Parathyroid adenoma (tissue), 2 donors: ENCODE data around the gene DLG2.

ENCODE experiments used
- H2AFZ ChIP-seq: fragments of 300-600 bp; sonication (generic); one replicate; pipeline ENCODE4 v1.7.0; 2017; ENCODE audit warnings: antibody characterized with exemption, mild to moderate bottlenecking
- H3K27ac ChIP-seq: fragments of 300-600 bp; sonication (generic); one replicate; pipeline ENCODE4 v1.7.0; 2017
- H3K27me3 ChIP-seq: fragments of 300-600 bp; sonication (generic); one replicate; pipeline ENCODE4 v1.7.0; 2017; ENCODE audit warnings: low read length; ENCODE audit not compliant: control insufficient read depth, insufficient read depth
- H3K36me3 ChIP-seq: fragments of 300-600 bp; sonication (generic); one replicate; pipeline ENCODE4 v1.7.0; 2017; ENCODE audit warnings: low read length; ENCODE audit not compliant: control insufficient read depth, insufficient read depth
- H3K4me1 ChIP-seq: fragments of 300-600 bp; sonication (generic); one replicate; pipeline ENCODE4 v1.7.0; 2017; ENCODE audit warnings: control low read depth
- H3K4me2 ChIP-seq: fragments of 300-600 bp; sonication (generic); one replicate; pipeline ENCODE4 v1.7.0; 2017; ENCODE audit warnings: low read length
- H3K4me3 ChIP-seq: fragments of 300-600 bp; sonication (generic); one replicate; pipeline ENCODE4 v1.7.0; 2017; ENCODE audit warnings: low read depth, low read length
- H3K79me2 ChIP-seq: fragments of 300-600 bp; sonication (generic); one replicate; pipeline ENCODE4 v1.7.0; 2017; ENCODE audit warnings: control low read depth
- H3K9ac ChIP-seq: fragments of 300-600 bp; sonication (generic); one replicate; pipeline ENCODE4 v1.7.0; 2017; ENCODE audit warnings: mild to moderate bottlenecking
- H3K9me3 ChIP-seq: fragments of 300-600 bp; sonication (generic); one replicate; pipeline ENCODE4 v1.7.0; 2017; ENCODE audit warnings: low read length; ENCODE audit not compliant: control insufficient read depth
- CTCF ChIP-seq: fragments of 300-600 bp; sonication (generic); IDR thresholded peaks from one replicate; pipeline ENCODE4 v1.7.0; 2017; ENCODE audit warnings: antibody characterized with exemption, mild to moderate bottlenecking
- donor health status: primary hyperparathyroidism.

Gene DLG2

GRCh38 chr11:83687787-83688186 lies 1939.4 kb downstream of the DLG2 start:
- Histone ChIP-seq H3K27me3 (no peaks in the 10 kb centered on the region), H3K27ac (no peak overlapping the region), H2AFZ (no peak overlapping the region), H3K79me2 (peaks cover 3% of the 10 kb centered on the region), H3K4me1 (peaks cover 3% of the 10 kb centered on the region), H3K36me3 (no peaks in the 10 kb centered on the region), H3K4me3 (no peak overlapping the region), H3K9ac (no peak overlapping the region), H3K9me3 (no peaks in the 10 kb centered on the region), H3K4me2 (no peak overlapping the region)
- TF ChIP-seq CTCF, result no peak

GRCh38 chr11:83685730-83686129 lies 1941.4 kb downstream of the DLG2 start:
- Histone ChIP-seq H3K4me1 (peaks cover 6% of the 10 kb centered on the region), H3K27ac (no peak overlapping the region), H3K4me3 (no peak overlapping the region), H3K9ac (no peak overlapping the region), H3K9me3 (no peaks in the 10 kb centered on the region), H3K27me3 (no peaks in the 10 kb centered on the region), H3K4me2 (no peak overlapping the region), H3K36me3 (no peaks in the 10 kb centered on the region), H2AFZ (no peak overlapping the region), H3K79me2 (peaks cover 3% of the 10 kb centered on the region)
- TF ChIP-seq CTCF, result no peak

- TF ChIP-seq CTCF, result no peak
- no peaks in the 10 kb centered on the region for H3K36me3 ChIP-seq
Measured at GRCh38 chr11:83684071-83684470, 1943.1 kb downstream of the DLG2 start.

GRCh38 chr11:83682611-83682973 lies 1944.6 kb downstream of the DLG2 start:
- Histone ChIP-seq H3K9ac (no peak overlapping the region), H3K27ac (no peak overlapping the region), H3K4me3 (no peak overlapping the region), H3K36me3 (no peaks in the 10 kb centered on the region), H3K4me1 (peaks cover 6% of the 10 kb centered on the region), H3K27me3 (no peaks in the 10 kb centered on the region), H3K79me2 (peaks cover 3% of the 10 kb centered on the region), H3K4me2 (no peak overlapping the region), H2AFZ (no peak overlapping the region), H3K9me3 (no peaks in the 10 kb centered on the region)
- TF ChIP-seq CTCF, result no peak

More at GRCh38 chr11:83684071-83684470, 1943.1 kb downstream of the DLG2 start:
- no peaks in the 10 kb centered on the region for H3K27me3 ChIP-seq
- no peak overlapping the region for H3K4me3 ChIP-seq
- peaks cover 6% of the 10 kb centered on the region for H3K4me1 ChIP-seq
- H3K79me2 ChIP-seq, result peaks cover 3% of the 10 kb centered on the region
- H3K9me3 ChIP-seq, result no peaks in the 10 kb centered on the region
- no peak overlapping the region for H3K27ac ChIP-seq
- H3K4me2 ChIP-seq, result no peak overlapping the region
- no peak overlapping the region for H3K9ac ChIP-seq
- H2AFZ ChIP-seq, result no peak overlapping the region

GRCh38 chr11:83681906-83682610 lies 1945.1 kb downstream of the DLG2 start:
- H3K27me3 ChIP-seq, result no peaks in the 10 kb centered on the region
- no peak overlapping the region for H3K9ac ChIP-seq
- H3K79me2 ChIP-seq, result peaks cover 3% of the 10 kb centered on the region
- no peaks in the 10 kb centered on the region for H3K36me3 ChIP-seq
- TF ChIP-seq CTCF, result no peak
- H3K4me2 ChIP-seq, result no peak overlapping the region
- H3K4me1 ChIP-seq, result peaks cover 6% of the 10 kb centered on the region
- H3K27ac ChIP-seq, result no peak overlapping the region
- no peaks in the 10 kb centered on the region for H3K9me3 ChIP-seq
- no peak overlapping the region for H2AFZ ChIP-seq
- H3K4me3 ChIP-seq, result no peak overlapping the region
